Esophagus squamous epithelium (tissue), 4 donors: Measurements from ENCODE around the gene CCNY.

Source experiments
- POLR2A ChIP-seq, 4 donors: fragments of 450-650 bp; IDR thresholded peaks; one replicate each; pipeline ENCODE4 v1.6.1; 2017; ENCODE audit warnings: antibody characterized with exemption in 4 of 4, mild to moderate bottlenecking in 4 of 4, moderate library complexity in 3 of 4
- TF ChIP-seq, protein P1 (sequence below), 6 experiments: fragments of 450-650 bp in 4 of 6; fragments of 200-600 bp in 2 of 6; sonication (generic) in 2 of 6; IDR thresholded peaks; one replicate each; pipeline ENCODE4 v1.5.1; 2016 to 2019; ENCODE audit warnings: antibody characterized with exemption in 6 of 6, mild to moderate bottlenecking in 4 of 6, moderate library complexity in 4 of 6

DNA sequence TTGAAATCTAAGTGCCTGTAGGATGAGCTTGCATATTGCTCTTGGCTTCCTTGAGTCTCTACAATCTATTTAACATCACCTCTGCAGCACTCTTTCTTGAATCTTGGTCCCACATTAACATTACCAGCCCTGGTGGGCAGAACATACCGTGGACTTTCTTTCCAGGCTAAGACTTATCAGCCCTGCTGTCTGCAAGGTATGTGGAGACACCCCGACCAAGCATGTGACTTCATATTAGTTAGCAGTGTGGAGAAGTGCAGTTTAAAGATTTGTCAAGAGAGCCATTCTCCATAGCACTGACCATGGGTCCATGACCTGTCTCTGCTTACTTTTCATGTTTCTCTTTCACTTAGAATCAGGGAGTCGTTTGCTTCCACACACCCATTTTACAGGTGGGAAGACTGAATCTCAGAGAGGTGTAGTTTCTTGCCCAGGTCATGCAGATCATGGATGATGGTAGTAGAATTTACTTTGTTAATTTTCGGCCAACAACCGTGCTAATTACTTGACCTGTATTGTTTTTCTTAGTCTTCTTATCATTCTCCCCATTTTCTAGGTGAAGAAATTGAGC, 6.0 kb downstream of the CCNY start:
- no peak for TF ChIP-seq POLR2A (IDR thresholded peaks at IDR 0.05)
- TF ChIP-seq, protein P1, sequence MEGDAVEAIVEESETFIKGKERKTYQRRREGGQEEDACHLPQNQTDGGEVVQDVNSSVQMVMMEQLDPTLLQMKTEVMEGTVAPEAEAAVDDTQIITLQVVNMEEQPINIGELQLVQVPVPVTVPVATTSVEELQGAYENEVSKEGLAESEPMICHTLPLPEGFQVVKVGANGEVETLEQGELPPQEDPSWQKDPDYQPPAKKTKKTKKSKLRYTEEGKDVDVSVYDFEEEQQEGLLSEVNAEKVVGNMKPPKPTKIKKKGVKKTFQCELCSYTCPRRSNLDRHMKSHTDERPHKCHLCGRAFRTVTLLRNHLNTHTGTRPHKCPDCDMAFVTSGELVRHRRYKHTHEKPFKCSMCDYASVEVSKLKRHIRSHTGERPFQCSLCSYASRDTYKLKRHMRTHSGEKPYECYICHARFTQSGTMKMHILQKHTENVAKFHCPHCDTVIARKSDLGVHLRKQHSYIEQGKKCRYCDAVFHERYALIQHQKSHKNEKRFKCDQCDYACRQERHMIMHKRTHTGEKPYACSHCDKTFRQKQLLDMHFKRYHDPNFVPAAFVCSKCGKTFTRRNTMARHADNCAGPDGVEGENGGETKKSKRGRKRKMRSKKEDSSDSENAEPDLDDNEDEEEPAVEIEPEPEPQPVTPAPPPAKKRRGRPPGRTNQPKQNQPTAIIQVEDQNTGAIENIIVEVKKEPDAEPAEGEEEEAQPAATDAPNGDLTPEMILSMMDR (IDR thresholded peaks at IDR 0.05): no peak
